Esophagus squamous epithelium (tissue), 5 donors: ENCODE measurements around the gene BAHCC1. TPM values are rescaled to one million over a fixed set of nuclear protein-coding genes. Genes with fewer than 3 reads are reported as not detected.
A peak's percentile ranks its signal among the peaks of the same experiment; 100 is the strongest.

Experiments
- DNase-seq: peaks from one replicate; lab custom pipeline; 2025; lab: John Stamatoyannopoulos, UW
- H3K27ac ChIP-seq, 4 donors: fragments of 200-600 bp; sonication (generic); one replicate each; pipeline ENCODE4 v1.5.1; 2016 to 2019; ENCODE audit warnings: mild to moderate bottlenecking in 1 of 4
- H3K27me3 ChIP-seq, 4 donors: fragments of 200-600 bp; sonication (generic); 1 replicate in 3 of 4; 2 replicates in 1 of 4; pipeline versions ENCODE4 v1.5.1 to v1.6.0; 2017 to 2021; ENCODE audit warnings: antibody characterized with exemption in 1 of 4
- H3K36me3 ChIP-seq, 3 donors: fragments of 200-600 bp; sonication (generic); one replicate each; pipeline ENCODE4 v1.5.1; 2016 to 2019
- H3K4me1 ChIP-seq, 3 donors: fragments of 200-600 bp; sonication (generic); one replicate each; pipeline ENCODE4 v1.5.1; 2017 to 2019
- H3K4me3 ChIP-seq, 4 donors: fragments of 200-600 bp; sonication (generic); 1 replicate in 3 of 4; 2 replicates in 1 of 4; pipeline ENCODE4 v1.5.1; 2016 to 2019; ENCODE audit warnings: mild to moderate bottlenecking in 2 of 4, moderate library complexity in 1 of 4
- H3K9me3 ChIP-seq, 3 donors: fragments of 200-600 bp; sonication (generic); one replicate each; pipeline ENCODE4 v1.5.1; 2016 to 2019
- POLR2A ChIP-seq, 4 donors: fragments of 450-650 bp; IDR thresholded peaks; one replicate each; pipeline ENCODE4 v1.6.1; 2017; ENCODE audit warnings: antibody characterized with exemption in 4 of 4, mild to moderate bottlenecking in 4 of 4, moderate library complexity in 3 of 4
- WGBS, 2 donors: methylation state at CpG; one replicate each; pipeline ENCODE4 v1.1.5; 2018; 5-methylcytosine and 5-hydroxymethylcytosine counted together
- intact Hi-C: fragments of 100-400 bp; cut with DNase I; formaldehyde crosslinking; loops from one replicate; pipeline ENCODE4 v1.15.0; 2022
- total RNA-seq, 4 donors: library from RNA; depleted of rRNA; stranded (reverse); fragments of >200 nt; gene quantifications; one replicate each; pipeline ENCODE4 v1.1.0, GENCODE V29; 2016
- TF ChIP-seq, protein P1 (sequence below), 6 experiments: fragments of 450-650 bp in 4 of 6; fragments of 200-600 bp in 2 of 6; sonication (generic) in 2 of 6; IDR thresholded peaks; one replicate each; pipeline ENCODE4 v1.5.1; 2016 to 2019; ENCODE audit warnings: antibody characterized with exemption in 6 of 6, mild to moderate bottlenecking in 4 of 6, moderate library complexity in 4 of 6
- donor health status: DM: yes; HTN: yes; CAD: no.

BAHCC1 gene
- total RNA-seq: 10 to 100 TPM in 1 of 4 donors, 1 to 10 TPM in 3; 3.8 to 10.6 (median 5.4) TPM

- peak in 3 of 4 donors; percentile 87 to 96 (median 94) for TF ChIP-seq POLR2A (IDR thresholded peaks at IDR 0.05)
- TF ChIP-seq, protein P1, sequence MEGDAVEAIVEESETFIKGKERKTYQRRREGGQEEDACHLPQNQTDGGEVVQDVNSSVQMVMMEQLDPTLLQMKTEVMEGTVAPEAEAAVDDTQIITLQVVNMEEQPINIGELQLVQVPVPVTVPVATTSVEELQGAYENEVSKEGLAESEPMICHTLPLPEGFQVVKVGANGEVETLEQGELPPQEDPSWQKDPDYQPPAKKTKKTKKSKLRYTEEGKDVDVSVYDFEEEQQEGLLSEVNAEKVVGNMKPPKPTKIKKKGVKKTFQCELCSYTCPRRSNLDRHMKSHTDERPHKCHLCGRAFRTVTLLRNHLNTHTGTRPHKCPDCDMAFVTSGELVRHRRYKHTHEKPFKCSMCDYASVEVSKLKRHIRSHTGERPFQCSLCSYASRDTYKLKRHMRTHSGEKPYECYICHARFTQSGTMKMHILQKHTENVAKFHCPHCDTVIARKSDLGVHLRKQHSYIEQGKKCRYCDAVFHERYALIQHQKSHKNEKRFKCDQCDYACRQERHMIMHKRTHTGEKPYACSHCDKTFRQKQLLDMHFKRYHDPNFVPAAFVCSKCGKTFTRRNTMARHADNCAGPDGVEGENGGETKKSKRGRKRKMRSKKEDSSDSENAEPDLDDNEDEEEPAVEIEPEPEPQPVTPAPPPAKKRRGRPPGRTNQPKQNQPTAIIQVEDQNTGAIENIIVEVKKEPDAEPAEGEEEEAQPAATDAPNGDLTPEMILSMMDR (IDR thresholded peaks at IDR 0.05): peak in 1 of 6 experiments; percentile 2
- Histone ChIP-seq H3K4me3 (peak within 1 kb of the TSS; percentile 62 to 94 (median 76)), H3K27ac (peak within 1 kb of the TSS; percentile 94 to 99 (median 98)), H3K4me1 (peaks cover 28 to 81% (median 31%) of the 10 kb centered on the region in 3 donors), H3K27me3 (peaks cover 0 to 30% (median 0%) of the 10 kb centered on the region in 4 donors), H3K36me3 (no peaks in the 10 kb centered on the region), H3K9me3 (no peaks in the 10 kb centered on the region)
- intact Hi-C loops: loop anchor here (5.0 kb wide), 1 partner anchor 117 kb away; the partner anchor contains the start of gene ACTG1
- peak; percentile 97 for DNase-seq
- WGBS, 2 donors: 0 to 1% methylated on average over 21 to 26 of the region's 40 CpGs
Observed at GRCh38 chr17:81394921-81395599, at the start of gene BAHCC1. Gene BAHCC1 (plus strand): TSS chr17:81395457. CDS start chr17:81399740, 4,283 bp downstream.

- Histone ChIP-seq H3K27me3 (peaks cover 0 to 22% (median 0%) of the 10 kb centered on the region in 4 donors), H3K4me3 (peak overlapping the region; percentile 46 to 84 (median 74)), H3K27ac (peak overlapping the region; percentile 91 to 98 (median 95)), H3K4me1 (peaks cover 20 to 66% (median 27%) of the 10 kb centered on the region in 3 donors), H3K9me3 (no peaks in the 10 kb centered on the region), H3K36me3 (no peaks in the 10 kb centered on the region)
- no CpG with 5 or more reads among the region's 91 CpGs for WGBS, 2 donors
- DNase-seq: peak; percentile 82
- peak in 3 of 4 donors; percentile 69 to 91 (median 87) for TF ChIP-seq POLR2A (IDR thresholded peaks at IDR 0.05)
- TF ChIP-seq, protein P1 (IDR thresholded peaks at IDR 0.05): peak in 1 of 6 experiments; percentile 8
- intact Hi-C loops: no loop called here
Observed at GRCh38 chr17:81346090-81346907, 49.0 kb upstream of the BAHCC1 start.

- Histone ChIP-seq H3K27ac (peak overlapping the region; percentile 85 to 98 (median 94)), H3K9me3 (no peaks in the 10 kb centered on the region), H3K4me1 (peaks cover 20 to 59% (median 21%) of the 10 kb centered on the region in 3 donors), H3K27me3 (peaks cover 0 to 16% (median 0%) of the 10 kb centered on the region in 4 donors), H3K4me3 (peak overlapping the region; percentile 46 to 84 (median 74)), H3K36me3 (no peaks in the 10 kb centered on the region)
- no peak for DNase-seq
- TF ChIP-seq POLR2A (IDR thresholded peaks at IDR 0.05): no peak
- TF ChIP-seq, protein P1 (IDR thresholded peaks at IDR 0.05): no peak
- 93 to 100% methylated on average over 3 to 4 of the region's 11 CpGs for WGBS, 2 donors
- intact Hi-C loops: no loop called here
Observed at GRCh38 chr17:81346908-81347349, 48.3 kb upstream of the BAHCC1 start.

DNA sequence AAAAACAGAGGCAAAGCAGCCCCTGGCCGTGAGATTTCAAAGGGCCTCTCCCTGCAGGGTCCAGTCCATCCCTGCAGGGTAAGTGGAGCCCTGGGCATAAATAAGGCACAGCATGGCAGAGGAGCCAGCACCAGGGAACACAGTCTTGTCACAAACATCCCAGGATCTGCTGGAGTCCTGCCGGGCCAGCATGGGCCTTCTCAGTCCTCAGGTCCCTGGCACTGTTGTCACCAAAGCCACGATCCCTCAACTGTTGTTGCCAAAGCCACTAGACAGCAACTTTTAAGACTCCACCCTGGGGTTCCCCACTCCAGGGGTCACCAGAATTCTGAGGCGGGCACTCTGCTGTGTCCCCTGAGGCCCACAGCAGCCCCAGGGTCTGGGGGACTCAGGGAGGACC lies 47.8 kb upstream of the BAHCC1 start:
- H3K4me1 ChIP-seq: peaks cover 20 to 54% (median 21%) of the 10 kb centered on the region in 3 donors
- 54 to 91% methylated on average over 1 to 2 of the region's 4 CpGs for WGBS, 2 donors
- no peaks in the 10 kb centered on the region for H3K9me3 ChIP-seq
- TF ChIP-seq, protein P1 (IDR thresholded peaks at IDR 0.05): no peak
- TF ChIP-seq POLR2A (IDR thresholded peaks at IDR 0.05): no peak
- H3K36me3 ChIP-seq: no peaks in the 10 kb centered on the region
- DNase-seq: no peak
- H3K4me3 ChIP-seq: no peak overlapping the region
- intact Hi-C loops: no loop called here
- H3K27me3 ChIP-seq: peaks cover 0 to 14% (median 0%) of the 10 kb centered on the region in 4 donors
- no peak overlapping the region for H3K27ac ChIP-seq
